OCI-M2 (cell line): Measurements from ENCODE around the gene GALE.
A peak's percentile ranks its signal among the peaks of the same experiment; 100 is the strongest.
"Not testable (repeated sequence)": the region's sequence is repeated elsewhere in the genome, so short reads cannot be mapped to it uniquely, and the experiment has no call there.

ENCODE experiments used
- DNase-seq: peaks from one replicate; lab custom pipeline; 2025; ENCODE audit not compliant: unreplicated experiment; lab: John Stamatoyannopoulos, UW

GALE gene

DNA sequence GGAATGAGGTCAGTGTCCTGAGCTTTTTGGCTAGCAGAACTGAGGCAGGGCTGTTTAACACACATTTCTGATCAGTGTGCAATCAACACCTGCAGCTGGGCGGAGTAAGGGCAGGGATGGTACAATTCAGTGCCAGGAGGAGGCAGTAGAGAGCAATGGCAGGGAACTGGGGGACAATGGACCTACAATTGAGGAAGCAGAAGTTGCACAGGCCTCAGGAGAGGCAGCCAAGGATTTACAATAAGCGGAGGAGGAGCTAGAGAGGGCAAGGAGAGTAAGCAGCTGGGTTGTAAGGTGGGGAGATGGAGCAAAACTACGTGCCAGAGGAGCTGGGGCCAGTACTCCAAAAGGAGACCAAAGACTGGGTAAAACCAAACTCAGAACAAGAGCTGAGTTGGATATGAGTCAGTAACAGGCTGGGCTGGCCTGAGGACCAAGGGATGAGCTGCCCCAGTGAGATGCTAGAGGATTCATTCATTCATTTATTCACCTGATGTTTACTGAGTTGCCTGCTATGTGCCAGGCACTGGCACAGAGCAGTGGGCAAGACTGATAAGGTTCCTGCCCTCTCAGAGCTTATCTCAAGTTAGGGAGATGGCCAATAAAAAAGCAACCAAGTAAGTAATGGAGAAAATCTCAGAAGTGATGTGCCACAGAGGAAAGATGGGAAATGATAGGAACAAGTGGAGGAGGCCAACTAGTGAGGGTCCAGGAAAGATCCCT lies 10.4 kb upstream of the GALE start:
- no peak for DNase-seq

DNA sequence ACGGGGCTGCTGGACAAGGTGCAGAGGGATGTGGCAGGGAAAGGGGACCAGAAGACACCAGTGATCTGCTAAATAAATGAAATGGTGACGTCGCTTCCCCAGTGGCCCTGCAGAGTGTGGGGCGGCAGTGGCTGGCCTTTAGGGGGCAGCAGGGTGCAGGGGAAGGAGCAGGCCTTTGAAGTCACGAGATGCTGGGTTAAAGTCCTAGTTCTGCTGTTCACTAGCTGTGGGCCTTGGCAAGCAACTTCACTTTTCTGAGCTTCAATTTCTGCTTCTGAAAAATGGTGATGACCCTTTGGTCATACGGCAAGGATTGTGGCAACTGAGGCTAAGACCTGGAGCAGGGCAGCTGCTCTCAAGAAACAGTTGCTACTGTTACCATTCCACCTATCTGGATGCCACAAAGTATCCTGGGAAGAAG lies 9.2 kb upstream of the GALE start:
- DNase-seq, result peak; percentile 36

DNA sequence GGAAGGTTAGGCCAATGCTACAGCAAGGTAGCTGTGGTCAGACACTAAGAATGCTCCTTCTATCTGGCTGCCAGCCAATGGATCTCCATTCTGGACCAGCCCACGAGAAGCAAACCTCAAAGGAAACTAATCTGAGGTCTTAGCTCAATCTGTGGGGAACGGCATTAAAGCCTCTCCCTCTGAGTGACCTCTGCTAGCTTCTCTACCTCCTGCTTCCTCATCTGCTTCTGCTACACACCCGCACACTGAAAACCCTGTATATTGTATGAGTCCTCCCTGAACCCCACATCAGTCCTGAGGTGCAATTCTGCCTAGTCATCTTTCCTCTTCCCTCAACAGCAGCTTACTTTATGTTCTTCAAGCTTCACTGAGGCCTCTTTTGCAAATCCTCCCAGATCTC lies 6.9 kb upstream of the GALE start:
- no peak for DNase-seq

DNA sequence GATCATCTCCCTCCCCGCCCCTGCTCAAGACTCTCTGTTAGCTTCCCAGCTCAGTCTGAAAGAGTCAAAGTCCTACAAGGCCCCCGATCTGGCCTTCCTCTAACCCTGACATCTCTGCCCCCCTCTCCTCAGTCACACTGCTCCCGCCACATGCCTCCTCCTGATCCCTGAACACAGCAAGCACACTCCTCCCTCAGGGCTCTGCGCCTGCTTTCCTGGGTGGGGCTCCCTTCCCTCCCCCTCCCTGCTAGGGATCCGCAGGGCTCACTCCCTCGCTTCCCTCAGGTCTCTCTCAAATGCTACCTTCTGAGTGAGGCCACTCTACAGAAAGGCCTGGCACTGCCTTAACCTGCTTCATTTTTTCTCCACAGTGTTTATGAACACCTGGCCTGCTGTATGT lies 5.7 kb upstream of the GALE start:
- DNase-seq, result no peak

DNA sequence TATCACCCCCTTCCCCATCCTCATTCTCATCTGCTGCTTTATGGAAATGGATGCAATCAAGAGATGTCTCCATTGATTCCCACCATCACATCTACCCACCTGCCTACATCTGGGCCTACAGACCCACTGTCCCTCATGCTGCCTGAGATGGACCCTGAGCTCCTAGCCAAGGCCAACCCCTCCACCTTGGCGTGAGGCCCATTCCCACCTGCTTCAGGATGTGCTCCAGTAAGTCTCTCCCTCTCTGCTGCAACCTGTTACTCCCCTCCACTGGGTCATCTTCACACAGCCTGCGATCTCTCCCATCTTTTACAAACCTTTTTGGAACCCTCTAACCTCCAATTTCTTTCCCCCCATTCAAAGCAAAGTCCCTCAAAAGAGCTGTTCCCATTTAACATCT lies 4.5 kb upstream of the GALE start:
- no peak for DNase-seq

DNA sequence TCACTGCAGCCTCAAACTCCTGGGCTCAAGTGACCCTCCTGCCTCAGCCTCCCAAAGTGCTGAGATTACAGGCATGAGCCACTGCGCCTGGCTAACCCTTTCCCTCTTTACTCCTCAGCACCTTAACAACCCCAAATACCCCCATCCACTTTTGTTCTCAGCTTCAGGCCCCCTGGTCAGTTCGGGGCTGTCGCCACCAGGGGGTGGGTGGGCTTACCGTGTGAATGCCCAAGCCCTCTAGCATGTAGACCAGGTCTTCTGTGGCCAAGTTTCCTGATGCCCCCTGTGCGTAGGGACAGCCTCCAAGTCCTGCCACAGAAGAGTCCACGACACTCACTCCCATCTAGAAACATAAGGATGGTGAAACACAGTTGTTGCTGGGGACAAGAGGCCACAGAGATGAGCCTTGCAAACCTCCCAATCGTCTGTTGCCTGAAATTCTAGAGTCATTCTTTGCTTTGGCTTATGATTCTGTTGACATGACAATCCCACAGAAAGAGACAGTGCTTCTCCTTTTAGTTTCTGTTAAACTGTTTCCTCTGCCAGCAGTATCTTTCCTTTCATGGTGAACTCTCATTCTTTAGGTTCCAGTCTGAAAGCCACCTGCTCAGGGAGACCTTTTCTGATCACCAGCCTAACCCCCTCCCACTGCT lies 3.8 kb upstream of the GALE start:
- DNase-seq, result no peak

DNA sequence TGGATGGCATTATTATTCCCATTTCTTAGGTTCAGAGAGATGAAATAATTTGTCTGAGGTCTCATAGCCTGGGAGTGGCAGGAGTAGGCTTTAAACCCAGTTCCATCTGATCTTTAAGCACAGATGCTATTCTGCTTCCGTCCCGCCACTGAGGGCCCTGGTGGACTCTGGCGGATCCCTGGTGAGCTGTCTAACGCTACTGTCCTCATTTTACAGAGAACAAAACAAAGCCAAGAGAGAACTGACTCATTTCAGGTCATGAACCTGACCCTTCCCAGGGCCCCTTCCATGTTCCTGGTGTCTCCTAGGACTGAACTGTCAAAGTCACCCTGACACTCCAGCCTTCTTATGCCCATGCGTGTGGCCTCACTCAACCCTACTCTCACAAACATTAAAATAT lies 3.1 kb upstream of the GALE start:
- no peak for DNase-seq

DNA sequence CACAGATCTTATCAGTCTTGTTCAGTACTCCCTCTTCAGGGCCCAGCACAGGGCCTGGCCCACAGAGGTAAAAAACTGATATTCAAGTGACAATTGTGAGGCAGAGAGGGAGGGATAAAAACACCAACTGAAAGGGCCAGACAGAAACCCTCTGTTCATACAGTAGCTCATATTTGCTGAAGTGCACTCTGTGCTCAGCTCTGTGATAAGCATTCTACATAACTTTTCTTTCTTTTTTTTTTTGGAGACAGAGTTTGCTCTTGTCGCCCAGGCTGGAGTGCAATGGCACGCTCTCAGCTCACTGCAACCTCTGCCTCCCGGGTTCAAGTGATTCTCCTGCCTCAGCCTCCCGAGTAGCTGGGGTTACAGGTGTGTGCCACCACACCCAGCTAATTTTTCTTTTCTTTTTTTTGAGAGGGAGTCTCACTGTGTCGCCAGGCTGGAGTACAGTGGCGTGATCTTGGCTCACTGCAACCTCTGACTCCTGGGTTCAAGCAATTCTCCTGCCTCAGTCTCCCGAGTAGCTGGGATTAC lies 2.3 kb upstream of the GALE start:
- not testable (repeated sequence) for DNase-seq

DNA sequence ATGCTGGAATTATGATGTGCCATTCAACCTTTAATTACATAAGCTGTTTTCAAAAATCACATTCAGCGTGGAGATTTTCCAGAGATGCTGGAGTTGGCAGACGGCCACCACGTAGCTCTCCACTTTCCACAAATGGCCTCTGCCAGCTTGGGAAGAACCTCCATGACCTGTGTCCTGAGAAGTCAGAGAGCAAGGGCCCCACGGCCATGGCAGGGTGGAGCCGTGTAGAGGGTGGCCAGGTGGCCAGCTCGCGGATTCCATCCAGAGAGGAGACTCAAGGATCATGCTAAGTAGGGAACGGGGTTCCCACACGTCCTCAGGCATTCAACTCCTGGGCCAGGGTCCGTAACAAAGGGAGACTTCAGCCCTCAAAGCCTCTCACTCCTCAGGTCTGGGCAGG lies 1.3 kb upstream of the GALE start:
- DNase-seq, result no peak

DNA sequence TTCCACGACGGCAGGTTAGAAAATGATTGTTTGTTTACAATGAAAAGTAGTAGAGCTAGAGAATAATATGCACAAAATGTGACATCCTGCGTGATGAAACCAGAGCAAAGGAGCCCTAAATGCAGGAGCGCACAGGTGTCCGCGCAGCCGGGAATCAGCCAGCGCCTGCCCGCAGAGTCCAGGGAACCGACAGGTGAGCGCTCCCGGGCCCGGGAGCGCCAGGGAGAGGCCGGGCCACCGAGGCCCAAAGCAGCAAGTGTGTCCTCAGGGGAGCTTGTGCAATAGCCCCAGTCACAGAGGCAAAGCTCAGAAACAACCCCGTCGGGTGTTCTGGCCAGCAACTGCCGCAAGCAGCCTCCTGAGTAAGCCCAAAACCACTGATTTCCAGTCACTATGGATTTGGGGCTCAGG lies 789 bp upstream of the GALE start:
- DNase-seq, result no peak

DNA sequence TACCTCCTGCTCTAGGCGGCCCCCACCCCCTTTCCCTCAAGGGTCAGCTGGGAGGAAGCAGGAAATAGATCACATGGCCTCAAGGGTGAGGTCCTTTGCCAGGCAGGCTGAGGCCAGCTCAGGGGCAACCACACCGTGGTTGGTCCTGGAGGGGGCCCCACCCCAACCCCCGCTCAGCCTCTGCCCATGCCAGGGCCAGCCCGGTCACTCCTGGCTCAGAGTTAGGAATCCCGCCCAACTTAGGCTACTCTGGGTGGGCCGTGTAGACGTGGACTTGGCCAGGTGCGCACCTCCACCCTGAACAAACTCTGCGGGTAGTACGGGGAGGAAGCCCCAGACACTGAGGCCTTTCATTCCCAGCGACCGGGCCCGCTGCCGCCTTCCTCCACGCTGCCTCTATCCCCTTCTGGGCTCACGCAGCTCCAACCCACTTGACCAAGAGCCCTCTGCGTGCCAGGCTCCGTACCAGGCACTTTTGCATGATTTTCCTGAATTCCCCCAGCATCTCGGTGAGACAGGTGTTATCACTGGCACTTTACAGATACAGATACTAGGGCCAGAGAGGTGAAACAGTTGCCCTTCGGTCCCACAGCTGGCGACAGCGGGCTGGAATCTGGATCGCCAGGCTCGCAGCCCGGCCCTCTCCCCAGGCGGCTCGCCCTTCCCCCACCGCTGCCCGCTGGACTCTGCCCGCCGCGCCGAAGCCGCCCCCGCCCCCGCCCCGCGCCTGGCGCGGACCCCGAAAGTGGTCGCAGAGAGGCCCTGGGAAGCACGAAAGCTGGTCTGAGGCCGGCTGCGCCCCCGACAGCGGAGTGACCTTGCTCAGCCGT lies 769 bp downstream of the GALE start:
- DNase-seq, result no peak

DNA sequence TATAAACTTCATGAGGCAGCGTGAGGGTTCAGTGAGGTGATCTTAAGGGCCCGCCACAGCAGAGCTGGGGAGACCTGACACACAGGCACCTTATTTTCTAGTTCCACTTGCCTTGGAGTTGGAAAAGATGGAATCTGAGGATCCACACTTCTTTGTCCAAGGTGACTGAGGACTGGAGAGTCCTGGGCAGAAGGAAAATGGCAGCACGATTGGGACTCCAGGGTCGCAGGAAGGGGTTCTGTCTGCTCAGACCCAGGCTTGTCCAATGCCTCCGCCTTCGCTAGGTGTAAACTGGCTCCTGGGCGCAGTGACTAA lies 1.3 kb downstream of the GALE start:
- DNase-seq, result no peak

DNA sequence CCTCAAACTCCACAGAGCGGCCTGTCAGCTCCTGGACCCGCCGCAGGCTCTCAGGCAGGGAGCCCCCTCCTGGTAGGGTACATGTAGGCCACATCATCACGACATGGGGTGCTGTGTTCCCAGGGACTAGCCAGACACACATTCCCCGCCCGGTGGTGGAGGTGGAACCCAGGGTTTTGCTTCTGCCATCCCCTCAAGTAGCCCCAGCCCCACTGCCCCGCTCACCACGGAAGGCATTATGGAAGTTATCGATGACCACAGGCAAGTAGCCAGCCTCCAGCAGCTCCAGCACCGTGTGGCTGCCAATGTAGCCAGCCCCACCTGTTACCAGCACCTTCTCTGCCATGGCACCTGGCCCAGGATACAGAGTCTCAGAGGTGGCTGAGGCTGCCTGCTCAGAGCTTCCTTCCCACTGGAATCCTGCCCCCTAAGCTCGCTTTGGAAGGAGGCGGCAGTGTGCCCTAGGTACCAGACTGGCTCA lies 1.9 kb downstream of the GALE start:
- DNase-seq, result no peak

DNA sequence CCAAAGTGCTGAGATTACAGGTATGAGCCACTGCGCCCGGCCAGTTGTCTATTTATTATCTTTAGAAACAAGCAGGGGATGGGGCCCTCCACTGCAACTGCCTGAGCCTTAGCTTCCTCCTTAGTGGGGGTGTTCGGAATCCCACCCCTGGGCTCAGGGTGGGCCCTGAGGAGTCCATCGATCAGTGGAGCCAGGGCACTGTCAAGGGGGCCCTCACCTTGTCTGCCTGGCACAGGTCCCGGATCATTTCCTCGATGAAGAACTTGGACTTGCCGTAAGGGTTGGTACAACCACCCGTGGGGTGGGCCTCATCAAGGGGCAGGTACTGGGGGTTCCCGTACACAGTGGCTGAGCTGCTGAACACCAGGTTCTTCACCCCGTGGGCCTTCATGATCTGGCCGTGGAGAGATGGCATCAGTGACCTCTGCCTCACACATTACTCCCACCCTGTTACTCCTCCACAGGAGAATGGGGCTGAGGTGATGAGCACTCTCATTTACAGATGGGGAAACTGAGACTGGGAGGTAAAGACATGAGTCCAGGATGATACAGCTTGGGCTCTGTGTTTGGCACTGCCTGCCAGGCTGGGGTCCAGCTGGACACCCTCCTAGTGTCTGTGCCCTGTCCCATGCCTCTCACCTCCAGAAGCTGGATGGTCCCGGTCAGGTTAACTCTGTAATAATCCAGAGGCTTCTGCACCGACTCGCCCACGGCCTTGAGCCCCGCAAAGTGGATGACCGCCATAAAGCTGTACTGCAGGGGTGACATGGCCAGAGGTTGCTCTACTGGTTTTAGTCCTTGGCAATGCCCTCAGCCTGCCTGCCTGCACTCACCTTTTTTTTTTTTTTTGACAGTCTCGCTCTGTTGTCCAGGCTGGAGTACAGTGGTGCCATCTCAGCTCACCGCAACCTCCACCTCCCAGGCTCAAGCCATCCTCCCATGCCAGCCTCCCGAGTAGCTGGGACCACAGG lies 2.8 kb downstream of the GALE start:
- DNase-seq, result no peak

DNA sequence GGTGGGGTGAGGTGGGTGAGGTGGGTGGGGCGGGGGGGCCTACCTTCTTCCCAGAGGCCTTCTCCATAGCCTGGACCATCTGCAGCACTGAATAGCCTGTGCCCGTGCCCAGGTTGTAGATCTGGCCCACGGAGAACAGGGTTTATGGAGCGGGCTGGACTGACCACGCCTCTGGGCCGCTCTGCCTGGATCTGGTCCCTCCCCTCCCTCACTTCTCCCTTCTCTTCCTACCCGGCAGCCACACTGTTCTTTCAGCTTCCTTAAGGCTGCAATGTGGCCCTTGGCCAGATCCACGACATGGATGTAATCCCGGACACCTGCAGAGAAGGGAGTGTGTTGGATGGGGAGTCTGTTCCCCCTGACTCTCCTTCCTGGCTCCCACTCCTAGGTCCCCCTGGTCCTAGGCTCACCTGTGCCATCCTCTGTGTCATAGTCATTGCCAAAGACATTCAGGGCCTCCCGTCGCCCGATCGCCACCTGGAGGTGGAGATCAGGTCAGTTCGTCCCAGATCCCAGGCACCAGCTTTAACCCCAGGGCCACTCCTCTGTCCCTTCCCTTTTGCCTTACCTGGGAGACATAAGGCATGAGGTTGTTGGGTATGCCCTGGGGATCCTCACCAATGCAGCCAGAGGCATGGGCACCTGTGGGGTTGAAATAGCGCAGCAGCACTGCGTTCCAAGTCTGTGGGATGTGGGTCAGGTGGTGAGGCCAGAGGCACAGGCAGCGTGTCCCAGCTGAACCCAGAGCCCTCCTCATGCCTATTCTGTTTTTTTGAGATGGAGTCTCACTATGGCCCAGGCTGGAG lies 3.9 kb downstream of the GALE start:
- no peak for DNase-seq

DNA sequence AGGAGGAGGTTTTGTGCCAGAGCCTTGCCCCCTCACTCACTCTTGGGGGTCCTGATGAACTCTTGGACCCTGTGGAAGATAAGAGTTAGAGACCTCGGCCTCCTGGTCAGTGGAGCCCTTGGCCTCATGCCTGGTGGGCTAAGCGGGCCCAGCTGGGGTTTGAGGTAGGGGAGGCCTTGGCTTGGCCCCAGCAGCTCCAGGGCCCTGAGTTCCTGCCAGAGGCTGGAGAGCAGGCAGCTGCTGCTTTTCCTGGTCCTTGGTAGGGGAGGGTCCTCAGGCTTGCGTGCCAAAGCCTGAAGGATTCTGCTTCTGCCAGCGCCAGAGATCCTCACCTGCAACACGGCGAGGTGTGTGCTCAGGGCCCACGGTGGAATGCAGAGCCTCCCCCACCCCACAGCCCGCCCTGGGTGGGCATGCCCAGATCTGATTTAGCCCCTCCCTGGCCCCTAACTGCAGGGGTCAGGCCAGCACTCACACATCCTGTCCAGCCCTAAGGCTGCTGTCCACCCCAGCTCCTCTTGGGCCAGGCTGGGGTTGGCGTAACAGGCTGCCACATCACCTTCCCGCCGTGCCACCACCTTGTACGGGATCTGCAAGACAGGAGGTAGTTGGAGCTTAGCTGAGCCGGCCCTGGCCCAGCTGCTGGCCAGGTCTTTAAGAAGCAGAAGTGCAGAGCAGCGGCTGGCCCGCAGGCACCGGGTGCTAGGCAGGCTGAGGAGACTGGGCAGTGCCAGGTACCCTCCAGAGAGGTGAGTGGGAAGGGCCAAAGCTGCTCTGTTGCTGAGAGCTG lies 4.7 kb downstream of the GALE start:
- DNase-seq, result no peak

DNA sequence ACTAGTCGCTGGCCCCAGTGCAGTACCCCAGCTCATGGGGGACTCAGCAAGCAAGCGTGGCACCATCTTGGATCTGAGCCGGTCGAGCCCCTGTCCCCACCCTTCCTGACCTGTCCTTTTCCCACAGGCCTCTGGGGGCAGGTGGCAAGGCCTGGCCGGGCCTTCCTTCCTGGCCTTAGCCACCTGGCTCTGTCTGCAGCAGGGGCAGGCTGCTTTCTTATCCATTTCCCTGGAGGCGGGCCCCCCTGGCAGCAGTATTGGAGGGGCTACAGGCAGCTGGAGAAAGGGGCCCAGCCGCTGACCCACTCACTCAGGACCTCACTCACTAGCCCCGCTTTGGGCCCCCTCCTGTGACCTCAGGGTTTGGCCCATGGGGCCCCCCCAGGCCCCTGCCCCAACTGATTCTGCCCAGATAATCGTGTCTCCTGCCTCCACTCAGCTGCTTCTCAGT lies 5.8 kb downstream of the GALE start:
- DNase-seq, result not testable (repeated sequence)

DNA sequence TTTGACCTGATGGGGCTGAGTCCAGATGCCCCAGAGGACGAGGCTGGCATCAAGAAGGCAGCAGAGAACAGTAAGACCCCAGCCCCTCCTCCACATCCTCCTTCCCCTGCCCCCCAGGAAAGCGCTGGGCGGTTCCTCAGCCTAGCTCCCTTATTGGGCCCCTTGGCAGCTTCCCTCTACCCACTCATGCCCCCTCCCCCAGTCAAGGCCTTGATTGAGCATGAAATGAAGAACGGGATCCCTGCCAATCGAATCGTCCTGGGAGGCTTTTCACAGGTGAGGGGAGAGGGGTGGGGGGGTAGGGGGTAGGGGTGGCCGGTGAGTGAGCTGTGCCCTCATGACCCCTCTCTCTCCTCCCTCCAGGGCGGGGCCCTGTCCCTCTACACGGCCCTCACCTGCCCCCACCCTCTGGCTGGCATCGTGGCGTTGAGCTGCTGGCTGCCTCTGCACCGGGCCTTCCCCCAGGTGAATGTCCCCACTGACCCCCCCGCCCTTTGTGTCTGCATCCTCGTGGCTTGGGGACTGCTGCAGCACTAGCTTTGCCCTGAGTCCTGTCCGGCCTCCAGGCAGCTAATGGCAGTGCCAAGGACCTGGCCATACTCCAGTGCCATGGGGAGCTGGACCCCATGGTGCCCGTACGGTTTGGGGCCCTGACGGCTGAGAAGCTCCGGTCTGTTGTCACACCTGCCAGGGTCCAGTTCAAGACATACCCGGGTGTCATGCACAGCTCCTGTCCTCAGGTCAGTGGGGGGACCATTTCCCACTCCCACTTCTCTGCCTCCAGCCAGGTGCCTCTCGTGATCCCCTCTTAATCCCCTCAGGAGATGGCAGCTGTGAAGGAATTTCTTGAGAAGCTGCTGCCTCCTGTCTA lies 6.5 kb downstream of the GALE start:
- DNase-seq, result no peak
